Smooth muscle cell (in vitro differentiated cells): ENCODE results near the gene HTRA3. TPM values are rescaled to one million over a fixed set of nuclear protein-coding genes. Genes with fewer than 3 reads are reported as not detected.

Experiments
- DNase-seq: peaks from one replicate; lab custom pipeline; 2025; ENCODE audit not compliant: unreplicated experiment; lab: John Stamatoyannopoulos, UW
- H2AFZ ChIP-seq: fragments of 200-600 bp; sonication (generic); 2 replicates; pipeline ENCODE4 v1.6.0; 2016; ENCODE audit warnings: antibody characterized with exemption, low read depth, mild to moderate bottlenecking
- H3F3A ChIP-seq: fragments of 200-600 bp; sonication (generic); 2 replicates; pipeline ENCODE4 v1.6.0; 2017; ENCODE audit warnings: antibody characterized with exemption, low read depth
- H3K27ac ChIP-seq: fragments of 200-600 bp; sonication (generic); 2 replicates; pipeline ENCODE4 v1.5.1; 2016; ENCODE audit warnings: low read depth, mild to moderate bottlenecking
- H3K27me3 ChIP-seq: fragments of 200-600 bp; sonication (generic); 2 replicates; pipeline ENCODE4 v1.6.1; 2016; ENCODE audit warnings: low read depth, mild to moderate bottlenecking
- H3K36me3 ChIP-seq: fragments of 200-600 bp; sonication (generic); 2 replicates; pipeline ENCODE4 v1.5.1; 2016; ENCODE audit warnings: low read depth
- H3K4me1 ChIP-seq: fragments of 200-600 bp; sonication (generic); 2 replicates; pipeline ENCODE4 v1.5.1; 2016; ENCODE audit warnings: low read depth
- H3K4me2 ChIP-seq: fragments of 200-600 bp; sonication (generic); 2 replicates; pipeline ENCODE4 v1.6.0; 2016; ENCODE audit warnings: mild to moderate bottlenecking
- H3K4me3 ChIP-seq: fragments of 200-600 bp; sonication (generic); 2 replicates; pipeline ENCODE4 v1.5.1; 2016; ENCODE audit warnings: mild to moderate bottlenecking
- H3K79me2 ChIP-seq: fragments of 200-600 bp; sonication (generic); 2 replicates; pipeline ENCODE4 v1.6.0; 2016; ENCODE audit warnings: low read depth, mild to moderate bottlenecking
- H3K9ac ChIP-seq: fragments of 200-600 bp; sonication (generic); 2 replicates; pipeline ENCODE4 v1.6.0; 2016; ENCODE audit warnings: low read depth
- H3K9me3 ChIP-seq: fragments of 200-600 bp; sonication (generic); replicated peaks from 2 replicates; pipeline ENCODE4 v1.5.1; 2016; ENCODE audit warnings: low read depth
- H4K20me1 ChIP-seq: fragments of 200-600 bp; sonication (generic); 2 replicates; pipeline ENCODE4 v1.6.0; 2016; ENCODE audit warnings: low read depth
- CTCF ChIP-seq: fragments of 200-600 bp; sonication (generic); IDR thresholded peaks from 2 replicates; pipeline ENCODE4 v1.5.1; 2017; ENCODE audit warnings: borderline replicate concordance, mild to moderate bottlenecking, antibody characterized with exemption; ENCODE audit not compliant: insufficient read depth, poor library complexity, severe bottlenecking
- WGBS: methylation state at CpG from one replicate; pipeline ENCODE4 v1.1.7; 2016; ENCODE audit warnings: low lambda C conversion rate; 5-methylcytosine and 5-hydroxymethylcytosine counted together
- polyA plus RNA-seq: library from polyadenylated mRNA; unstranded; fragments of >200 nt; fragmentation: Nextera tagmentation; extraction: Ambion mirVana; gene quantifications from 2 replicates; pipeline ENCODE4 v1.2.1, GENCODE V29; 2016
- total RNA-seq: library from RNA; depleted of rRNA; stranded (reverse); fragments of >200 nt; gene quantifications from 2 replicates; pipeline ENCODE4 v1.2.3, GENCODE V29; 2014

The HTRA3 gene
- total and polyA plus RNA-seq, 2 experiments from 2014 or later, result 77.7 to 227 TPM

DNA sequence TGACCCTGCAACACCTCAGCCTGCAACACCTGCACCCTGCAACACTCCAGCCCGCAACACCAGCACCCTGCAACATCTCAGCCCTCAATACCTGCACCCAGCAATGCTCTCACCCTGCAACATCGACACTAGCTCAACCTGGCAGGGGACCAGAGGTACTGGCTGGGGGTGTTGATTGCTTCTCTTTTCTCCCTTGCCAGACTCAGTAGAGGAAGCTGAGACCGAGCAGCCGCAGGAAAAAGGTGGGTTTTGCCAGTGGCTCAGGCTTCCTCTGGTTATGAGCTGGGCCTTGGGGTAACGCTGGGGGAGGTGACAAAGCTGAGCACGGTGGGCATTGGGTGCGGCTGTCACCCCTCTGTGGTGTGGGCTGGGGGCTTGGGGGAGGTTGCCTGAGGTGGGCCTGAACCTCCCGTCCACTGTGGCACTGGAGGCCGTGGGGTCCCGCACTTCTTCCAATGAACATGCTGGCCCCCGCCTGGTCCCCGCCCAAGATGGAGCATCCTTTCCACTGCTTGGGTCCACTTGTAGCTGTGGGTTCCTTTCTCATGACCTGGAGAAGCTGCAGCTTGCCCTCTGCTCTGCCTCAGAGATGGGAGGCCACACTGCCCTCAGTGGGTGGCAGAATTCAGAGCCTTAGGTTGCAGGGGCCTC, 44.5 kb upstream of the HTRA3 start:
- H3K36me3 ChIP-seq, result no peaks in the 10 kb centered on the region
- no peaks in the 10 kb centered on the region for H3K9me3 ChIP-seq
- no peak overlapping the region for H3K9ac ChIP-seq
- no peak overlapping the region for H3K4me3 ChIP-seq
- WGBS, result 95% methylated on average over 12 of the region's 12 CpGs
- no peaks in the 10 kb centered on the region for H3F3A ChIP-seq
- H2AFZ ChIP-seq, result no peak overlapping the region
- H3K27ac ChIP-seq, result peak overlapping the region; percentile 35
- peaks cover 12% of the 10 kb centered on the region for H3K4me1 ChIP-seq
- H4K20me1 ChIP-seq, result no peaks in the 10 kb centered on the region
- no peaks in the 10 kb centered on the region for H3K79me2 ChIP-seq
- H3K4me2 ChIP-seq, result no peak overlapping the region
- no peak for TF ChIP-seq CTCF
- no peaks in the 10 kb centered on the region for H3K27me3 ChIP-seq
- DNase-seq, result no peak

DNA sequence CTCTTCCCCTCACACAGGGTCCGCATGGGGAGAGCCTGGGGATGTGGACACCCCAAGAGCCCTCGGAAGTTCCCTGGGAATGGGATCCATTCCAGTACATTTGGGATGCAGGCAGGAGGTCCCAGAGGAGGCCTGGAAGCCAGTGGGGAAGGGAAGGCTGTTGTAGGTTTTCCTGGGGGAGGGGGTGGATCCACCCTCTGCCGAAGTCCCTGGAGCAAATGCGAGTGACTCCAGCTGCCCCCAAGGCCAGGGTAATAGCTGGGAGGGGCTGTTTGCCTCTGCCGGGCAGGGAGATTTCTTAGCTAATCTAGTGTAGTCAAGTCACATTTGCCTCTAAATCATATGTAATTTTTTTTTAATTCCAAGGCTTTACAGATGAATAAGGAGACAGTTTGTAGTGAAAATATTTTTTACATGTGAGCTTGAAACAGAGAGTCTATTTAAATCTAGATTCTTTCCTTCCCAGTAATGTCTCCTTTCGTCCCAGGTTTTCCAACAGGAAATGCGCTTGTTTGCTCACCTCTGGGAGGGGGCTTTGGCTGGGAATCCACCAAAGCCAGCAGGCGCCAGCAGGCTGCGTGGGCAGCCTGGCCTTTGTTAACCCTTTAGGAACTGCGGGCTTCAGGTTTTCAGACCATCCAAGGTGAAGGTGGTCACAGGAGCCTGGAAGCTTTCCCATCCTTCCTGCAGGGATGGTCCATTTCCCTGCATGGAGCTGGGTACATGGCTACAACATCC, 43.7 kb upstream of the HTRA3 start:
- Histone ChIP-seq H3K79me2 (no peaks in the 10 kb centered on the region), H3K27me3 (no peaks in the 10 kb centered on the region), H3K4me1 (peaks cover 12% of the 10 kb centered on the region), H3F3A (no peaks in the 10 kb centered on the region), H3K4me2 (peak overlapping the region; percentile 37), H4K20me1 (no peaks in the 10 kb centered on the region), H3K27ac (peak overlapping the region; percentile 35), H3K9me3 (no peaks in the 10 kb centered on the region), H2AFZ (no peak overlapping the region), H3K4me3 (no peak overlapping the region), H3K36me3 (no peaks in the 10 kb centered on the region), H3K9ac (no peak overlapping the region)
- DNase-seq, result no peak
- TF ChIP-seq CTCF, result no peak
- 29% methylated on average over 10 of the region's 10 CpGs for WGBS

- no peak for TF ChIP-seq CTCF
- no peak overlapping the region for H2AFZ ChIP-seq
- peaks cover 12% of the 10 kb centered on the region for H3K4me1 ChIP-seq
- 95% methylated on average over 31 of the region's 31 CpGs for WGBS
- H3K4me3 ChIP-seq, result no peak overlapping the region
- H3K27me3 ChIP-seq, result no peaks in the 10 kb centered on the region
- no peaks in the 10 kb centered on the region for H3K36me3 ChIP-seq
- no peak overlapping the region for H3K27ac ChIP-seq
- no peaks in the 10 kb centered on the region for H4K20me1 ChIP-seq
- H3K9ac ChIP-seq, result no peak overlapping the region
- no peaks in the 10 kb centered on the region for H3F3A ChIP-seq
- H3K79me2 ChIP-seq, result no peaks in the 10 kb centered on the region
- DNase-seq, result no peak
- no peaks in the 10 kb centered on the region for H3K9me3 ChIP-seq
- H3K4me2 ChIP-seq, result no peak overlapping the region
These were observed 42.3 kb upstream of the HTRA3 start for GRCh38 chr4:8227201-8227770.
